ENCODE measurements around the gene GPC5.

DNA sequence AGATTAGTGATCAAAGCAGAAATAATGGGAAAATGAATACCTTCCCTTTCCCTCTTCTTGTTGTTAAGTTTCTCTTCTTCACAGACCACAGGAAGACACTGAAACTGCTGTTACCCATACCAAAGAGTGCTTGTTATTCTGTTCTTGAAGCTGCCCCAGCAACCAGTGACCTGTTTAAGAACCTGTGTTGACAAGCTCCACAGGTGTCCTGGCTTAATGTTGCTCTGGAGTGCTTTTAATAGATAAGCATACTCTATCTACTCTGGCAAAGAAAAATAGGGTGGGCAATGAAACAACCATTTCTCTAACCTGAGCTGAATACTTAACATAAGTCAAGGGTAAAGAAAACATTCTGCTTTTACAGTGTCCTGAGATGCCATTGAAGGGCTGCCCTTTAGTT lies 1321.4 kb downstream of the GPC5 start:
- TF ChIP-seq, protein P1, sequence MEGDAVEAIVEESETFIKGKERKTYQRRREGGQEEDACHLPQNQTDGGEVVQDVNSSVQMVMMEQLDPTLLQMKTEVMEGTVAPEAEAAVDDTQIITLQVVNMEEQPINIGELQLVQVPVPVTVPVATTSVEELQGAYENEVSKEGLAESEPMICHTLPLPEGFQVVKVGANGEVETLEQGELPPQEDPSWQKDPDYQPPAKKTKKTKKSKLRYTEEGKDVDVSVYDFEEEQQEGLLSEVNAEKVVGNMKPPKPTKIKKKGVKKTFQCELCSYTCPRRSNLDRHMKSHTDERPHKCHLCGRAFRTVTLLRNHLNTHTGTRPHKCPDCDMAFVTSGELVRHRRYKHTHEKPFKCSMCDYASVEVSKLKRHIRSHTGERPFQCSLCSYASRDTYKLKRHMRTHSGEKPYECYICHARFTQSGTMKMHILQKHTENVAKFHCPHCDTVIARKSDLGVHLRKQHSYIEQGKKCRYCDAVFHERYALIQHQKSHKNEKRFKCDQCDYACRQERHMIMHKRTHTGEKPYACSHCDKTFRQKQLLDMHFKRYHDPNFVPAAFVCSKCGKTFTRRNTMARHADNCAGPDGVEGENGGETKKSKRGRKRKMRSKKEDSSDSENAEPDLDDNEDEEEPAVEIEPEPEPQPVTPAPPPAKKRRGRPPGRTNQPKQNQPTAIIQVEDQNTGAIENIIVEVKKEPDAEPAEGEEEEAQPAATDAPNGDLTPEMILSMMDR (IDR thresholded peaks at IDR 0.05) = no peak
- no peak for TF ChIP-seq POLR2A (IDR thresholded peaks at IDR 0.05)
- no peak for TF ChIP-seq EP300 (IDR thresholded peaks at IDR 0.05)
